H1 (cell line): ENCODE data around the gene ARHGAP22. TPM values are rescaled to one million over a fixed set of nuclear protein-coding genes. Genes with fewer than 3 reads are reported as not detected.
A peak's percentile ranks its signal among the peaks of the same experiment; 100 is the strongest.

ENCODE experiments used
- BCL11A ChIP-seq, 2 experiments: IDR thresholded peaks; one replicate each; pipeline ENCODE4 v1.6.1; 2011; ENCODE audit warnings: low read depth in 2 of 2, low read length in 2 of 2, mild to moderate bottlenecking in 2 of 2
- CHD2 ChIP-seq: IDR thresholded peaks from 2 replicates; pipeline ENCODE4 v1.6.1; 2012; ENCODE audit warnings: low read length, improper control_type of control experiment
- GTF2F1 ChIP-seq: IDR thresholded peaks from 2 replicates; pipeline ENCODE4 v1.6.1; 2012; ENCODE audit warnings: low read depth, low read length, improper control_type of control experiment, borderline replicate concordance
- SIN3A ChIP-seq, 2 experiments: IDR thresholded peaks in 1 of 2; conservative IDR thresholded peaks in 1 of 2; 2 replicates each; pipeline ENCODE4 v1.6.1; 2011 to 2012; ENCODE audit warnings: low read length in 2 of 2, improper control_type of control experiment in 1 of 2, low read depth in 1 of 2, mild to moderate bottlenecking in 1 of 2
- polyA plus RNA-seq, 7 experiments: library from polyadenylated mRNA; depleted of rRNA in 3 of 7; stranded (reverse) in 5 of 7; unstranded in 2 of 7; fragments of >200 nt in 5 of 7; fragments of 200-250 nt in 2 of 7; gene quantifications; 1 replicate in 5 of 7; 2 replicates in 1 of 7; 4 replicates in 1 of 7; pipeline versions ENCODE4 v1.2.1 to v1.2.3, GENCODE V29; 2011 to 2013; ENCODE audit warnings: missing spikeins in 2 of 7, mixed read lengths in 2 of 7
- total RNA-seq: library from RNA; stranded (reverse); fragmentation: NEBNext Ultra II Directional; extraction: Animal tissue kit (Norgen Biotek cat#: 25700); gene quantifications from 2 replicates; pipeline ENCODE4 v1.2.1, GENCODE V29; 2021
- TF ChIP-seq, protein P1 (sequence below): IDR thresholded peaks from 2 replicates; pipeline ENCODE4 v1.6.1; 2012; ENCODE audit warnings: inconsistent platforms

ARHGAP22 gene
- total and polyA plus RNA-seq, 2 of the 8 experiments (the other 6 are each of a cell fraction or from before 2014, with no cell fraction given) = 3.6 to 11.2 TPM

DNA sequence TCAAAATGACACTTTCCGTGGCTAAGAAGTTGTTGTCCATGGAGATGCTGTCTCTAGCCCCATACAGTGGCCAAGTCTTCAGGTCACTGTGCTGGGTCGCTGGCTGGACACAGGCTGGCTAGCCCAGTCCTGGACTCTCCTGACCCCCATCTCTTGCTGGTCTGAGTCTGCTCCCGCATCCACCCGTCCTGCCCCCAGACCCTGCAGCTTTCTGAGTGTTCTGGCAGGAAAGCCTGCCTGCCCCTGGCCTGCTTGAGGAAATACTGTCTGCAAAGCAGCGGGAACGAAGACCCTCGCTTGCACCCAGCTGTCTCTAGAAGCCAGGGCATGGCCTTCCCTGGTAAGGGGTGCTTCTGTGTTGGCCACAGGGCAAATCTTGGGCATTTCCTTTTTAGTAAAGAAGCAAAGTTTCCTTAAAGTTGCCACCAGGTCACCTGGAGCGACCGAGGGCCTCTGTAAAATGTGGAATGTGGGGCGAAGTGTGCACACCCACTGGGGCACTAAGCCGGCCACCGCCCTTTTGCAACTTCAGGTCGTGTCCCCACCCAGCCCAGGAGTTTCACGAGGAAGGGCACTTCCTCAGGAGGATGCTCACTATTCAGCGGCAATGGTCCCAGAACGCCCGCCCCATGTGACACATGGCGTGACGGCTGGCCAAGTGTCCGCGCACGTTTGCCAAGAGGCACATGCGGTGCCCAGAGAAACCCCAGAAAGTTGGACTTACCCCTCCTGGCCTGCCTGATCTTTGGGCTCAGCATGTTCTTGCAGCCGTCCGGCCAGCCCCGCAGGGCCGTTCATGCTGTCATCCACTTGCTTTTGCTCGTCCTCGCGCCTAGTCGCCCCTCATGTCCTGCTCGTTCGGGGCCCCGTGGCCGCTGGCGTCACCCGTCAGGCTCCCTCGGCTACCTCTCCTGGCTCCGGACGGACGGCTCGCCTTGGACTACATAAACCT is 558 bp downstream of the ARHGAP22 start (continued):
- no peak for TF ChIP-seq GTF2F1
- no peak for TF ChIP-seq CHD2
- no peak for TF ChIP-seq BCL11A (IDR thresholded peaks at IDR 0.05; ENCODE audit: low read depth in 2 of 2, low read length in 2 of 2)
- TF ChIP-seq, protein P1, sequence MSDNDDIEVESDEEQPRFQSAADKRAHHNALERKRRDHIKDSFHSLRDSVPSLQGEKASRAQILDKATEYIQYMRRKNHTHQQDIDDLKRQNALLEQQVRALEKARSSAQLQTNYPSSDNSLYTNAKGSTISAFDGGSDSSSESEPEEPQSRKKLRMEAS = peak; percentile 93
- no peak for TF ChIP-seq SIN3A (conservative IDR thresholded peaks at IDR 0.05 in 1 of 2, IDR thresholded peaks at IDR 0.05 in 1 of 2; ENCODE audit: low read depth in 1 of 2, low read length in 2 of 2)
